Thoracic aorta (tissue), 2 donors: ENCODE data around the gene HRCT1. TPM values are rescaled to one million over a fixed set of nuclear protein-coding genes. Genes with fewer than 3 reads are reported as not detected.

ENCODE experiments used
- ATAC-seq: fragments of 150-250 bp; one replicate; pipeline ENCODE4 v1.8.0; 2017; ENCODE audit warnings: low read depth; ENCODE audit not compliant: insufficient number of reproducible peaks, low FRiP score
- DNase-seq: peaks from one replicate; pipeline ENCODE4 v3.0.0-alpha.2; 2020; ENCODE audit warnings: low spot score
- H3K27ac ChIP-seq, 2 donors: fragments of 200-600 bp; sonication (generic); 1 replicate in 1 of 2; 2 replicates in 1 of 2; pipeline ENCODE4 v1.5.1; 2016; ENCODE audit warnings: mild to moderate bottlenecking in 2 of 2, moderate library complexity in 2 of 2
- H3K27me3 ChIP-seq: fragments of 200-600 bp; sonication (generic); replicated peaks from 2 replicates; pipeline ENCODE4 v1.6.0; 2016; ENCODE audit warnings: mild to moderate bottlenecking; ENCODE audit not compliant: insufficient read depth
- H3K36me3 ChIP-seq: fragments of 200-600 bp; sonication (generic); one replicate; pipeline ENCODE4 v1.5.1; 2016
- H3K4me1 ChIP-seq, 2 donors: fragments of 200-600 bp; sonication (generic); 1 replicate in 1 of 2; 2 replicates in 1 of 2; pipeline versions ENCODE4 v1.5.1 to v1.6.0; 2016; ENCODE audit warnings: low read depth in 2 of 2, mild to moderate bottlenecking in 1 of 2; ENCODE audit not compliant: control insufficient read depth in 1 of 2
- H3K4me3 ChIP-seq: fragments of 200-600 bp; sonication (generic); 2 replicates; pipeline ENCODE4 v1.5.1; 2016; ENCODE audit warnings: mild to moderate bottlenecking
- H3K9me3 ChIP-seq: fragments of 200-600 bp; sonication (generic); 2 replicates; pipeline ENCODE4 v1.5.1; 2016
- total RNA-seq, 2 donors: library from RNA; depleted of rRNA; stranded (reverse); fragments of >200 nt; gene quantifications; one replicate each; pipeline versions ENCODE4 v1.1.0 to v1.2.3, GENCODE V29; 2016
- TF ChIP-seq, protein P1 (sequence below): fragments of 200-600 bp; sonication (generic); IDR thresholded peaks from one replicate; pipeline ENCODE4 v1.5.1; 2019; ENCODE audit warnings: antibody characterized with exemption

Gene HRCT1
- total RNA-seq, 2 donors from 2014 or later, result 20.4 to 23.6 TPM

DNA sequence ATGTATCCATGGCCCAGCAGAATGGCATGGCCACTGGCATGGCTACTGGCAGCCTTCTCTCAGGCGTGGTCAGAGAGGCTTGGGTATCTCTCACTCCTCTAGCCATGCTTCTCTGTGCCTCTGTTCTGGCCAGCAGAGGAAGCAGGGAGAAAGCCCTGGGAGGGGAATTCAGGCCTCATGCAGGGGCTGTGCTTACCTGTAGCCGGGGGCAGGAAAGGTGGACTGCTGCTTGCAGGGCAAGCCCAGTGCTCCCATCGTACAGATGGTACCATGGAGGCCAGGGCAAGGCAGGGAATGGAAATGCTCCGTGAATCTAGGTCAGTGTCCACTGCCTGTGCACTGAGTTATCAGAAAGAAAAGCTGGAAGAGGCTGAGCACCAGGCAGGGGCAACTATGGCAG lies 38.5 kb upstream of the HRCT1 start:
- peaks cover 4% of the 10 kb centered on the region for H3K27me3 ChIP-seq

DNA sequence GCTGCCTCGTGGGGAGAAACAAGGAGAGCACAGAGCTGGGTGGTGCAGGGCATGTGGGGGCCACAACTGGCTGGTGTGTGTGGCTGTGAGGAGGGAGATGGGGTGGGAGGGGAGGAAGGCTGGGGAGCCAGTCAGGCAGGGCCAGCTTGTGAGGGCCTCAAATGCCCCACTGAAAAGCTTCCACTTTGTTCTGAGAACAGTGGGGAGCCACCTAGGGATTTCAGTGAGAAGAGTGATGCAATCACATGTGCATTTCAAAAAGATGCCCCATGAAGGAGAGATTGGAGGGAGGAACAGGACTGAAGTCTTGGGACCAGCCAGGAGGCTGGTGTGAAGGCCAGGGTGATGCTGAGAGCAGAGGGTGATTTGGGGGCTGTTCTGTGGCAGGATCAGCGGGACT lies 37.1 kb upstream of the HRCT1 start:
- TF ChIP-seq, protein P1, sequence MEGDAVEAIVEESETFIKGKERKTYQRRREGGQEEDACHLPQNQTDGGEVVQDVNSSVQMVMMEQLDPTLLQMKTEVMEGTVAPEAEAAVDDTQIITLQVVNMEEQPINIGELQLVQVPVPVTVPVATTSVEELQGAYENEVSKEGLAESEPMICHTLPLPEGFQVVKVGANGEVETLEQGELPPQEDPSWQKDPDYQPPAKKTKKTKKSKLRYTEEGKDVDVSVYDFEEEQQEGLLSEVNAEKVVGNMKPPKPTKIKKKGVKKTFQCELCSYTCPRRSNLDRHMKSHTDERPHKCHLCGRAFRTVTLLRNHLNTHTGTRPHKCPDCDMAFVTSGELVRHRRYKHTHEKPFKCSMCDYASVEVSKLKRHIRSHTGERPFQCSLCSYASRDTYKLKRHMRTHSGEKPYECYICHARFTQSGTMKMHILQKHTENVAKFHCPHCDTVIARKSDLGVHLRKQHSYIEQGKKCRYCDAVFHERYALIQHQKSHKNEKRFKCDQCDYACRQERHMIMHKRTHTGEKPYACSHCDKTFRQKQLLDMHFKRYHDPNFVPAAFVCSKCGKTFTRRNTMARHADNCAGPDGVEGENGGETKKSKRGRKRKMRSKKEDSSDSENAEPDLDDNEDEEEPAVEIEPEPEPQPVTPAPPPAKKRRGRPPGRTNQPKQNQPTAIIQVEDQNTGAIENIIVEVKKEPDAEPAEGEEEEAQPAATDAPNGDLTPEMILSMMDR, result no peak
- Histone ChIP-seq H3K36me3 (no peaks in the 10 kb centered on the region), H3K9me3 (no peaks in the 10 kb centered on the region), H3K27ac (no peak overlapping the region), H3K4me3 (no peak overlapping the region), H3K27me3 (peaks cover 4% of the 10 kb centered on the region), H3K4me1 (no peaks in the 10 kb centered on the region)
- ATAC-seq (no peak), DNase-seq (no peak)

More for the DNA sequence above, 38.5 kb upstream of the HRCT1 start:
- Histone ChIP-seq H3K9me3 (no peaks in the 10 kb centered on the region), H3K36me3 (no peaks in the 10 kb centered on the region), H3K4me3 (no peak overlapping the region), H3K4me1 (no peaks in the 10 kb centered on the region), H3K27ac (no peak overlapping the region)
- DNase-seq, result no peak
- ATAC-seq, result no peak
- TF ChIP-seq, protein P1, result no peak

DNA sequence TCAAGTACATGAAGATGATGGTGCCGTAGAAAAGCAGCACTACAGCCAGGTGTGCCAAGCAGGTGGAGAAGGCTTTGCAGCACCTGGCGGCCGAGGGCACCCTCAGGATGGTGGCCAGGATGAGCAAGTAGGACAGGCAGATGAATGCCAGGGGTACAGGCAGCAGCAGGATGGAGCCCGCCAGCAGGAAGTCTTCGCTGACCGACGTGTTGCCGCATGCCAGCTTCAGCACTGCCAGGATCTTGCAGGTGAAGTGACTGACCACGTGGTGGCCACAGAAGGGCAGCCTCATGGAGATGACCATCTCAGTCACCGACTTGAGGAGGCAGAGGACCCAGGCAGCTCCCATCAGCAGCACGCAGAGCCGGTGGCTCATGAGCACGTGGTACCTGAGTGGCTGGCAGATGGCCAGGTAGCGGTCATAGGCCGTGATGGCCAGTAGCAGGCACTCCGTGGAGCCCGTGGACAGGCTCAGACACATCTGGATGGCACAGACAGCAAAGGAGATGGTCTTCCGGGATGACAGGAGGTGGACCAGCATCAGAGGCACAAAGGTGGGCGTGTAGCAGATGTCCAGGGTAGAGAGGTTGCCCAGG lies 36.3 kb upstream of the HRCT1 start:
- ATAC-seq, result no peak
- peaks cover 4% of the 10 kb centered on the region for H3K27me3 ChIP-seq
- no peak for DNase-seq
- H3K9me3 ChIP-seq, result no peaks in the 10 kb centered on the region
- H3K36me3 ChIP-seq, result no peaks in the 10 kb centered on the region
- H3K4me1 ChIP-seq, result no peaks in the 10 kb centered on the region
- no peak overlapping the region for H3K4me3 ChIP-seq
- H3K27ac ChIP-seq, result no peak overlapping the region
- TF ChIP-seq, protein P1, result no peak

DNA sequence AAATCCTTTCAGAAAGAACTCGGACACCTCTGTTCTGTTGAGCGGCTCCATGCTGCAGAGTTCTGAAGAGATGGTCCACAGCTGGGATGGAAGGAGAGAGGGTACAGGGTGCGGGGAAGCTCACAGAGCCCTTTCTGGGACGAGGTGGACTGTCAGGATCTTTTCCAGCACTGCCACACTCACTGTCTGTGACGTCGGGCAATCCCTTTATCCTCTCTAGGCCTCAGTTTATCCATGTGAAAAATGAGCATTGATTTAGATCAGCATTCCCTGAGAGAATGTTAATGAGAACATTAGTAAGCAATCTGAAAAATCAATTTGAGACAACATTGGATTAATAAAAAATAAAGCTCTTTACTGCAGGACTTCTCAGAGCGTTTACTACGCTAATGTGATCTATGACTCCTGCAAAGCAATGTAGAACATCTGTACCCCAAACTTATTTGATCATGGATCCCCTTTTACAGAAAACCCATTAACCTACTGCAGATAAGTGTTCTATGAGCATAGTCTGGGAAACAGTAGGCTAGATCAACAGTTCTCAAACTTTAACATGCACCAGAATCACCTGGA lies 35.6 kb upstream of the HRCT1 start, which contains the start of gene OR13J1:
OR13J1 (minus strand) TSS at position 51 of the 573 bp plus-strand sequence; CDS start at position 51, 0 bp downstream.
- Histone ChIP-seq H3K4me3 (no peak within 1 kb of the TSS), H3K27me3 (peaks cover 4% of the 10 kb centered on the region), H3K27ac (no peak within 1 kb of the TSS), H3K9me3 (no peaks in the 10 kb centered on the region), H3K36me3 (no peaks in the 10 kb centered on the region), H3K4me1 (no peaks in the 10 kb centered on the region)
- no peak for ATAC-seq
- TF ChIP-seq, protein P1, result no peak
- no peak for DNase-seq

DNA sequence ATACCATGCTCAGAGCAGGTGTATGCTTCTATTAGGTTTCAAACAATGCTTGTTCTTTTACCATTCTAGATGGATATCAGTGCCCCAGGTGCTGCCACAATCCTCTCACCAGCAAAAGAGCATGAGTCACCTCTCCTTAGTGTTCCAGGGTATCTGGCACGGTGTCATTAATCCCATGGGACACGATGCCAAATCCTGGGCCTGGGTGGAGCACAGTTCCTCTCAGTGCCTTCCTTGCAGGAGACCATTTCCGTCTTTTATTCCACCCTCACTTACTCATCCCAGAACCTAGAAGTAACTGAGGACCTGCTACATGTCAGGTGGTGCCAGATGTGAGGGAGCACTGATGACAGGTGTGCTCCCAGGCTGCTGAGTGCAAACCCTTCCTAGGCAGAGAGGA lies 34.5 kb upstream of the HRCT1 start:
- DNase-seq, result no peak
- ATAC-seq, result no peak
- Histone ChIP-seq H3K27me3 (peaks cover 1% of the 10 kb centered on the region), H3K4me3 (no peak overlapping the region), H3K9me3 (no peaks in the 10 kb centered on the region), H3K4me1 (no peaks in the 10 kb centered on the region), H3K36me3 (no peaks in the 10 kb centered on the region), H3K27ac (no peak overlapping the region)
- TF ChIP-seq, protein P1, result no peak
